Neural crest cell (in vitro differentiated cells): Measurements from ENCODE around the gene TDG. TPM values are rescaled to one million over a fixed set of nuclear protein-coding genes. Genes with fewer than 3 reads are reported as not detected.

Experiments used
- DNase-seq: peaks from one replicate; pipeline ENCODE4 v3.0.0; 2021; ENCODE audit warnings: low read depth, mixed read lengths, low spot score
- H3K27ac Mint-ChIP-seq: one replicate; pipeline ENCODE4 v1.8.0; 2021; ENCODE audit warnings: mild to moderate bottlenecking, mixed read lengths; ENCODE audit not compliant: unreplicated experiment
- H3K27me3 Mint-ChIP-seq: 2 replicates; pipeline ENCODE4 v1.8.0; 2021; ENCODE audit warnings: low read depth, mild to moderate bottlenecking, mixed read lengths
- H3K36me3 Mint-ChIP-seq: 2 replicates; pipeline ENCODE4 v1.8.0; 2021; ENCODE audit warnings: low read depth, mild to moderate bottlenecking, mixed read lengths
- H3K4me1 Mint-ChIP-seq: 2 replicates; pipeline ENCODE4 v1.8.0; 2021; ENCODE audit warnings: mixed read lengths
- H3K4me3 Mint-ChIP-seq: one replicate; pipeline ENCODE4 v1.8.0; 2021; ENCODE audit warnings: mild to moderate bottlenecking, mixed read lengths
- H3K9me3 Mint-ChIP-seq: 2 replicates; pipeline ENCODE4 v1.8.0; 2021; ENCODE audit warnings: mixed read lengths
- CTCF ChIP-seq: fragments of 200-600 bp; sonication (generic); conservative IDR thresholded peaks from 2 replicates; pipeline ENCODE4 v1.5.0; 2021; ENCODE audit warnings: antibody characterized with exemption, mild to moderate bottlenecking
- total RNA-seq: library from RNA; stranded (reverse); gene quantifications from 2 replicates; pipeline ENCODE4 v1.2.1, GENCODE V29; 2021

TDG gene
- total RNA-seq, 1 donor from 2014 or later = 53.0 TPM

GRCh38 chr12:103929046-103929783 is 36.5 kb upstream of the TDG start:
- Mint-ChIP-seq H3K27me3 (peaks cover 4% of the 10 kb centered on the region), H3K4me3 (peak overlapping the region; percentile 94), H3K4me1 (peaks cover 47% of the 10 kb centered on the region), H3K36me3 (peaks cover 3% of the 10 kb centered on the region), H3K27ac (peak overlapping the region; percentile 99), H3K9me3 (no peaks in the 10 kb centered on the region)
- peak; percentile 71 for DNase-seq
- TF ChIP-seq CTCF = no peak

- Mint-ChIP-seq H3K4me1 (peaks cover 50% of the 10 kb centered on the region), H3K4me3 (peak overlapping the region; percentile 94), H3K27me3 (peaks cover 4% of the 10 kb centered on the region), H3K36me3 (peaks cover 5% of the 10 kb centered on the region), H3K9me3 (no peaks in the 10 kb centered on the region), H3K27ac (peak overlapping the region; percentile 99)
- TF ChIP-seq CTCF = no peak
- no peak for DNase-seq
These were observed 36.0 kb upstream of the TDG start for GRCh38 chr12:103929784-103930033.

- peaks cover 5% of the 10 kb centered on the region for H3K36me3 Mint-ChIP-seq
- peak within 1 kb of the TSS; percentile 99 for H3K27ac Mint-ChIP-seq
- TF ChIP-seq CTCF = no peak
- H3K9me3 Mint-ChIP-seq = no peaks in the 10 kb centered on the region
- DNase-seq = peak; percentile 96
- peaks cover 4% of the 10 kb centered on the region for H3K27me3 Mint-ChIP-seq
- H3K4me3 Mint-ChIP-seq = peak within 1 kb of the TSS; percentile 94
- H3K4me1 Mint-ChIP-seq = peaks cover 55% of the 10 kb centered on the region
These were observed 35.5 kb upstream of the TDG start, which contains the start of gene HSP90B1 for GRCh38 chr12:103930034-103930786. TSS of gene HSP90B1 (plus strand) at chr12:103930410. CDS start at chr12:103930516, 106 bp downstream.

- TF ChIP-seq CTCF = no peak
- peak overlapping the region; percentile 94 for H3K4me3 Mint-ChIP-seq
- peaks cover 62% of the 10 kb centered on the region for H3K4me1 Mint-ChIP-seq
- peak; percentile 6 for DNase-seq
- no peaks in the 10 kb centered on the region for H3K9me3 Mint-ChIP-seq
- H3K36me3 Mint-ChIP-seq = peaks cover 8% of the 10 kb centered on the region
- peaks cover 4% of the 10 kb centered on the region for H3K27me3 Mint-ChIP-seq
- peak overlapping the region; percentile 99 for H3K27ac Mint-ChIP-seq
These were observed 34.6 kb upstream of the TDG start for GRCh38 chr12:103930787-103931735.

- H3K27me3 Mint-ChIP-seq = peaks cover 4% of the 10 kb centered on the region
- no peak overlapping the region for H3K27ac Mint-ChIP-seq
- peak overlapping the region; percentile 94 for H3K4me3 Mint-ChIP-seq
- H3K36me3 Mint-ChIP-seq = peaks cover 8% of the 10 kb centered on the region
- TF ChIP-seq CTCF = no peak
- no peaks in the 10 kb centered on the region for H3K9me3 Mint-ChIP-seq
- DNase-seq = no peak
- peaks cover 58% of the 10 kb centered on the region for H3K4me1 Mint-ChIP-seq
These were observed 32.4 kb upstream of the TDG start for GRCh38 chr12:103933237-103933636.
